Measurements from ENCODE around the gene PHLDB3. TPM values are rescaled to one million over a fixed set of nuclear protein-coding genes. Genes with fewer than 3 reads are reported as not detected.

PHLDB3 gene
- total and polyA plus RNA-seq, 2 donors (not counting 3 experiments of a cell fraction or from before 2014, with no cell fraction given) = 5.5 to 12.0 TPM

- H3K9me3 ChIP-seq (replicated peaks; ENCODE audit: control insufficient read depth, insufficient read depth, low read length) = no peaks in the 10 kb centered on the region
- FAIRE-seq (no peak), DNase-seq (ENCODE audit: low read depth, low spot score) (no peak)
- no peak overlapping the region for H3K9ac ChIP-seq (replicated peaks; ENCODE audit: extremely low read depth, insufficient read depth, low read length)
- H3K27ac ChIP-seq (ENCODE audit: insufficient read depth, low read depth, low read length) = no peak overlapping the region
- ChIA-PET CTCF (interaction anchor here (2.0 to 3.4 kb wide), 3 partner anchors 14 to 89 kb away, joined by 10 to 108 read pairs (median 36); no protein-coding TSS in a partner anchor), POLR2A (interaction anchor here (0.7 kb wide), 1 partner anchor 392 kb away, joined by 3 read pairs; no protein-coding TSS in a partner anchor)
- H3K9me1 ChIP-seq (replicated peaks; ENCODE audit: control insufficient read depth, extremely low read depth, insufficient read depth, low read length) = no peaks in the 10 kb centered on the region
- H2AFZ ChIP-seq (ENCODE audit: low read depth, low read length) = no peak overlapping the region
- no peaks in the 10 kb centered on the region for H3K27me3 ChIP-seq (ENCODE audit: control insufficient read depth in 2 of 2, insufficient read depth in 2 of 2, low read length in 2 of 2)
- intact Hi-C loops (cut with micrococcal nuclease) (no loop called here), dilution Hi-C loops (cut with MboI; ENCODE audit: extremely low pct_ligation_motif_present, low sequenced_read_pairs) (no loop called here)
- no peaks in the 10 kb centered on the region for H4K20me1 ChIP-seq (replicated peaks; ENCODE audit: control insufficient read depth, extremely low read depth, insufficient read depth, low read length)
- no TSS peak for BruUV-seq (replicated peaks)
- H3K36me3 ChIP-seq (ENCODE audit: control insufficient read depth in 2 of 2, extremely low read depth in 1 of 2, insufficient read depth in 2 of 2, low read length in 2 of 2) = no peaks in the 10 kb centered on the region
- H3K4me2 ChIP-seq (ENCODE audit: insufficient read depth, low read length) = no peak overlapping the region
- no peak overlapping the region for H3K4me3 ChIP-seq (replicated peaks in 1 of 3; ENCODE audit: insufficient read depth in 1 of 3, low read depth in 1 of 3, low read length in 3 of 3)
- H3K79me2 ChIP-seq (ENCODE audit: control insufficient read depth, insufficient read depth, low read length) = no peaks in the 10 kb centered on the region
- TF ChIP-seq MAX (IDR thresholded peaks at IDR 0.05; ENCODE audit: insufficient read depth, insufficient read length) = no peak
- no peak for TF ChIP-seq FOS (IDR thresholded peaks at IDR 0.05; ENCODE audit: borderline replicate concordance, insufficient read depth, low read length)
- no peak for TF ChIP-seq EZH2 (IDR thresholded peaks at IDR 0.05; ENCODE audit: borderline replicate concordance, low read depth, low read length, severe bottlenecking)
- TF ChIP-seq, protein P1, sequence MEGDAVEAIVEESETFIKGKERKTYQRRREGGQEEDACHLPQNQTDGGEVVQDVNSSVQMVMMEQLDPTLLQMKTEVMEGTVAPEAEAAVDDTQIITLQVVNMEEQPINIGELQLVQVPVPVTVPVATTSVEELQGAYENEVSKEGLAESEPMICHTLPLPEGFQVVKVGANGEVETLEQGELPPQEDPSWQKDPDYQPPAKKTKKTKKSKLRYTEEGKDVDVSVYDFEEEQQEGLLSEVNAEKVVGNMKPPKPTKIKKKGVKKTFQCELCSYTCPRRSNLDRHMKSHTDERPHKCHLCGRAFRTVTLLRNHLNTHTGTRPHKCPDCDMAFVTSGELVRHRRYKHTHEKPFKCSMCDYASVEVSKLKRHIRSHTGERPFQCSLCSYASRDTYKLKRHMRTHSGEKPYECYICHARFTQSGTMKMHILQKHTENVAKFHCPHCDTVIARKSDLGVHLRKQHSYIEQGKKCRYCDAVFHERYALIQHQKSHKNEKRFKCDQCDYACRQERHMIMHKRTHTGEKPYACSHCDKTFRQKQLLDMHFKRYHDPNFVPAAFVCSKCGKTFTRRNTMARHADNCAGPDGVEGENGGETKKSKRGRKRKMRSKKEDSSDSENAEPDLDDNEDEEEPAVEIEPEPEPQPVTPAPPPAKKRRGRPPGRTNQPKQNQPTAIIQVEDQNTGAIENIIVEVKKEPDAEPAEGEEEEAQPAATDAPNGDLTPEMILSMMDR (IDR thresholded peaks at IDR 0.05; ENCODE audit: extremely low read depth in 1 of 2, insufficient read depth in 1 of 2, low read depth in 1 of 2, low read length in 2 of 2) = no peak
- no peak for TF ChIP-seq JUN (IDR thresholded peaks at IDR 0.05; ENCODE audit: borderline replicate concordance, insufficient read depth, insufficient read length, low read depth)
- TF ChIP-seq POLR2A (IDR thresholded peaks at IDR 0.05; ENCODE audit: low read depth, low read length) = no peak
- no peak for TF ChIP-seq GATA2 (IDR thresholded peaks at IDR 0.05; ENCODE audit: insufficient read depth, insufficient read length, low read depth, low read length)
- no peak for TF ChIP-seq MYC (IDR thresholded peaks at IDR 0.05; ENCODE audit: low read depth, low read length)
- no peak for TF ChIP-seq POLR2AphosphoS5 (IDR thresholded peaks at IDR 0.05; ENCODE audit: insufficient read depth, low read depth, low read length)
- H3K4me1 ChIP-seq (ENCODE audit: control insufficient read depth, extremely low read depth, insufficient read depth, low read length) = peaks cover 2% of the 10 kb centered on the region
These were observed 73.6 kb downstream of the PHLDB3 start for GRCh38 chr19:43430976-43431375.
